ENCODE measurements around the gene UBE2U.
"Not testable (repeated sequence)": the region's sequence is repeated elsewhere in the genome, so short reads cannot be mapped to it uniquely, and the experiment has no call there.

UBE2U gene

DNA sequence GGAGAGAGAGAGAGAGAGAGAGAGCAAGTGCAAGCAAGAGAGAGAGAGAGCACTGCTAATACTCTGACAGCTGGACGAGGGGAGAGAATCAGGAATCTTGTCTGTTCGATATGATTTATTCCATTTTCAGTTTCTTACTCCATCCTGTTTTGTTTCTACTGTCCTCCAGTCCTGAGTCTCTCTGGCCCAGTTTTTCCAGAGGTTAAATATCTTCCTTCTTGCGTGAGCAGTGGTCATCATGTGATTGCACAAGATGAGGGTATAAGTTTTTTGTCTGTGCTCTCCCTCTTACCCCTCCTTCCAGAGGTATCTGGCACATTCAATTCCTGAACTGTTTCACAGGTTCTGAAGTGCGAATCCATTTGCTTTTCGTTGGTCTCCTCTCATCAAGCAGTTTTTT is 16.8 kb downstream of the UBE2U start:
- H3K9ac ChIP-seq (ENCODE audit: low read length in 2 of 2) = no peak overlapping the region
- no peaks in the 10 kb centered on the region for H3K4me1 ChIP-seq (ENCODE audit: control insufficient read depth, insufficient read depth, low read length)
- H3K9me3 ChIP-seq (ENCODE audit: control insufficient read depth in 2 of 2, low read length in 2 of 2) = no peaks in the 10 kb centered on the region
- no peaks in the 10 kb centered on the region for H3K27me3 ChIP-seq (ENCODE audit: control insufficient read depth in 1 of 2, insufficient read depth in 2 of 2, low read length in 2 of 2)
- no peak overlapping the region for H3K4me3 ChIP-seq (ENCODE audit: low read length in 2 of 2)
- no peak overlapping the region for H3K27ac ChIP-seq (ENCODE audit: low read length)
- H3K36me3 ChIP-seq (ENCODE audit: control insufficient read depth in 2 of 2, insufficient read depth in 2 of 2, low read length in 2 of 2) = no peaks in the 10 kb centered on the region

DNA sequence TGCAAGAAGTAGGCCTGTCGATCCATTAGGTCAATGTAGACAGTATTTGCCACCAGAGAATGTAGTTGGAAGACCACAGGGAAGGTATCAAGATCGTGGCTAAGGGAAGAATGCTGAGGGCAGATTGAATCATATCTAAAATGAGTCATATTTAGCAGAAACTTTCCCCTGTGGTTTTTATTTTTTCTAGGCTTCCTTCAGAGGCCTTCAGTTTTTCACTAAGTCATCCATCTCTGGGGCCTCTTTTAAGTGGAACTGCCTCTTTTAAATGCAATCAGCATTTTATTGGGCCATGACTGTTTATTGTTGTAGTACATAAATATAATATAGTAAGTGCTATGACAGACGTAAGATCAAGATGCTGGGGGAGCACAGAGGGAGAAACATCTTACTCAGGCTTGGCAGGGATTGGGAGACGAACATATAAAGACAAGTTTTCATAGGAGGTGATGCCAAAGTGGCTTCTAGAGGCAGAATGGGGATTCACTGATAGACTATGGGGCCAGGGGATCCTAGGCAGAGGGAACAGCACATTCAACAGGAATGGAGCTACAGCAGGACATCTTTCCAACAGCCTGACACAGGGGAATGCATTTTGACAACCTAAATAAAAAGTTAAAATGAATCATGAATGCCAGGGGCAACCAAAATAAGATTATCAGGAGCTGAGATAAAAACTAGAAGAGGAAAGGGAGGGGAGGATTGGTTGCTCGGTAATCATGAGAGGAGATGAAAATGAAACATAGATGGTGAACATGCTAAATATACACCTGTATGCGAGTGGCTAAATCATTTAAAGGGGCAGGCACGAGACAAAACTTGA is 20.1 kb downstream of the UBE2U start:
- Histone ChIP-seq H3K9me3 (ENCODE audit: control insufficient read depth in 2 of 2, low read length in 2 of 2) (no peaks in the 10 kb centered on the region), H3K4me1 (ENCODE audit: control insufficient read depth, insufficient read depth, low read length) (no peaks in the 10 kb centered on the region), H3K27me3 (ENCODE audit: control insufficient read depth in 1 of 2, insufficient read depth in 2 of 2, low read length in 2 of 2) (no peaks in the 10 kb centered on the region), H3K9ac (ENCODE audit: low read length in 2 of 2) (no peak overlapping the region), H3K27ac (ENCODE audit: low read length) (no peak overlapping the region), H3K36me3 (ENCODE audit: control insufficient read depth in 2 of 2, insufficient read depth in 2 of 2, low read length in 2 of 2) (no peaks in the 10 kb centered on the region), H3K4me3 (ENCODE audit: low read length in 2 of 2) (no peak overlapping the region)

DNA sequence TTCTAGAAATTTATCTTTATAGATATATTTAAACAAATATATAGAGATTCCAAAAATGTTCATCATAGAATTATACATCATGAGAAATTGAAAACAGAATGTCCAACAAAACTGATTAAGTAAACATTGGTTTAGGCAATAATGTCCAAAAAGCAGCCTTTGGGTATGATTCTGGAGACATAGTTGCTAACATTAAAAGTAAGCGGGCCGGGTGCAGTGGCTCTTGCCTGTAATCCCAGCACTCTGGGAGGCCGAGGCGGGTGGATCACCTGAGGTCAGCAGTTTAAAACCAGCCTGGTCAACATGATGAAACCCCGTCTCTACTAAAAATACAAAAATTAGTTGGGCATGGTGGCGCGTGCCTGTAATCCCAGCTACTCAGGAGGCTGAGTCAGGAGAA is 20.8 kb downstream of the UBE2U start:
- H3K9ac ChIP-seq (ENCODE audit: low read length in 2 of 2) = not testable (repeated sequence)

DNA sequence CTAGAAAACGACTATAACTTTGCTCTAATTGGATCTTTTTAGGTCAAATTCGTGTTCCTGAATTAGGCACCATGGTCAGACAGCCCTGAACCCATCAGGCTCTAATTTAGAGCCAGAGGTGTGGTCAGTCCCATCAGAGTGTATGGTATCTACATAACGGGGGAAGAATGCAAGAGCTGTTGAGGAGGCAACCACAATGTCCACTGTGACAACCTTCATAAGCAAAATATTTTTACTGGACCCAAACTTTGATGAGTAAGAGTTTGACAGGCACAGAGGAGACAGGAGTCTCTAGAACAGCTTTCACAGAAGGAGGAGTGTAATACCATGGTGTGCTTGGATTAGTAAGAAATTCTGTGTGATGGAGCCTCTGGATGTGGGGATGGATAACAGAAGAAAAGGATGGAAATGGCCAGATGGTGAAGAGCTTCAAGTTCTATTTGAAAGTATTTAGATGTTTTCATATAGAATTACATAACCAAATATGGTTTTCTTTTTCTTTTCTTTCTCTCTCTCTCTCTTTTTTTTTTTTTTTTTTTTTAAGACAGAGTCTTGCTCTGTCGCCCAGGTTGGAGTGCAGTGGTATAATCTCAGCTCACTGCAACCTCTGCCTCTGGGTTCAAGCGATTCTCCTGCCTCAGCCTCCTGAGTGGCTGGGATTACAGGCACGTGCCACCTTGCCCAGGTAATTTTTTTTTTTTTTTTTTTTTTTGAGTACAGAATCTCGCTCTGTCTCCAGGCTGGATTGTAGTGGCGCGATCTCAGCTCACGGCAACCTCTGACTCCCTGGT is 24.9 kb downstream of the UBE2U start:
- H3K27ac ChIP-seq (ENCODE audit: low read length) = no peak overlapping the region
- no peaks in the 10 kb centered on the region for H3K27me3 ChIP-seq (ENCODE audit: control insufficient read depth in 1 of 2, insufficient read depth in 2 of 2, low read length in 2 of 2)
- no peaks in the 10 kb centered on the region for H3K9me3 ChIP-seq (ENCODE audit: control insufficient read depth in 2 of 2, low read length in 2 of 2)
- no peaks in the 10 kb centered on the region for H3K36me3 ChIP-seq (ENCODE audit: control insufficient read depth in 2 of 2, insufficient read depth in 2 of 2, low read length in 2 of 2)
- H3K4me1 ChIP-seq (ENCODE audit: control insufficient read depth, insufficient read depth, low read length) = no peaks in the 10 kb centered on the region
- no peak overlapping the region for H3K4me3 ChIP-seq (ENCODE audit: low read length in 2 of 2)
- no peak overlapping the region for H3K9ac ChIP-seq (ENCODE audit: low read length in 2 of 2)

More for the DNA sequence above, 20.8 kb downstream of the UBE2U start:
- not testable (repeated sequence) for H3K36me3 ChIP-seq (ENCODE audit: control insufficient read depth in 2 of 2, insufficient read depth in 2 of 2, low read length in 2 of 2); H3K27ac ChIP-seq (ENCODE audit: low read length); H3K27me3 ChIP-seq (ENCODE audit: control insufficient read depth in 1 of 2, insufficient read depth in 2 of 2, low read length in 2 of 2); H3K9me3 ChIP-seq (ENCODE audit: control insufficient read depth in 2 of 2, low read length in 2 of 2); H3K4me3 ChIP-seq (ENCODE audit: low read length in 2 of 2); H3K4me1 ChIP-seq (ENCODE audit: control insufficient read depth, insufficient read depth, low read length)

DNA sequence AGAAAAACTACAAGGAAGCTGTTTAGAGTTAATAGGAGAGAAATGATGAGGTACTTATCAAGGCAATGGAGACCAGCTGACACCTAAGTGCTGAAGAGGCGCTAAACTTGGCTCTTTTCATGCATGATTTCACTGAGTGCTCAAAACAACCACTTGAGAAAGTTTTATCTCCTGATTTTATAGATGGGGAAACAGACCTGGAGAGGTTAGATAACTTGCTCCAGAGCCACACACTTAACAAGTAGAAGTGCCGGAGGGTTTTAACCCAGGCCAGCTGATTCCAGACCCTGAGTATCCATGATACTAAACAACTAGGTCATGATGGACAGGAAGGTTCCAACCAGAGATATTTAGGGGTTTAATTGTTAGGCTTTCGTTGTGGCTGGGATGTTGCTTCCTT is 25.9 kb downstream of the UBE2U start:
- H3K4me1 ChIP-seq (ENCODE audit: control insufficient read depth, insufficient read depth, low read length) = no peaks in the 10 kb centered on the region
- no peaks in the 10 kb centered on the region for H3K9me3 ChIP-seq (ENCODE audit: control insufficient read depth in 2 of 2, low read length in 2 of 2)
- H3K36me3 ChIP-seq (ENCODE audit: control insufficient read depth in 2 of 2, insufficient read depth in 2 of 2, low read length in 2 of 2) = no peaks in the 10 kb centered on the region
- H3K9ac ChIP-seq (ENCODE audit: low read length in 2 of 2) = no peak overlapping the region
- no peaks in the 10 kb centered on the region for H3K27me3 ChIP-seq (ENCODE audit: control insufficient read depth in 1 of 2, insufficient read depth in 2 of 2, low read length in 2 of 2)
- no peak overlapping the region for H3K27ac ChIP-seq (ENCODE audit: low read length)
- no peak overlapping the region for H3K4me3 ChIP-seq (ENCODE audit: low read length in 2 of 2)

DNA sequence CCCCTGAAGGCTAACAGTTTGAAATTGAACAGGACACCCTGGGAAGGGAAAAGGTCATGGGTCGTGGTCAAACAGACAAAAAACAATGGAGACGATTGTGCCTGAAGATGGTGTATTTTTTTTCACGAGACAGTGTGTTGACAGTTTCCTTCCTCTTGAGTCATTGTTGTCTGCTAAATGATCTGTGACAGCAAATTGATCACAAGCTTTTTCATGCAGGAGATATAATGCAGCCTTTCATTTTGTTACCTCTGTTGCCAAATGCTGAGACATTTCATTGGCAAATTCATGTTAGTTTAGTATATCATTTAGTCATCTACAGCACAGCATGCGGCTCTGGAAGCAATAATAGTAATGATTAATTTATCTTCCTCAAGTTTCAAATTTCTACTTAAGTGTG is 27.7 kb downstream of the UBE2U start:
- H3K36me3 ChIP-seq (ENCODE audit: control insufficient read depth in 2 of 2, insufficient read depth in 2 of 2, low read length in 2 of 2) = no peaks in the 10 kb centered on the region
- H3K27ac ChIP-seq (ENCODE audit: low read length) = no peak overlapping the region
- H3K4me3 ChIP-seq (ENCODE audit: low read length in 2 of 2) = no peak overlapping the region
- H3K27me3 ChIP-seq (ENCODE audit: control insufficient read depth in 1 of 2, insufficient read depth in 2 of 2, low read length in 2 of 2) = no peaks in the 10 kb centered on the region
- no peak overlapping the region for H3K9ac ChIP-seq (ENCODE audit: low read length in 2 of 2)
- no peaks in the 10 kb centered on the region for H3K9me3 ChIP-seq (ENCODE audit: control insufficient read depth in 2 of 2, low read length in 2 of 2)
- no peaks in the 10 kb centered on the region for H3K4me1 ChIP-seq (ENCODE audit: control insufficient read depth, insufficient read depth, low read length)

DNA sequence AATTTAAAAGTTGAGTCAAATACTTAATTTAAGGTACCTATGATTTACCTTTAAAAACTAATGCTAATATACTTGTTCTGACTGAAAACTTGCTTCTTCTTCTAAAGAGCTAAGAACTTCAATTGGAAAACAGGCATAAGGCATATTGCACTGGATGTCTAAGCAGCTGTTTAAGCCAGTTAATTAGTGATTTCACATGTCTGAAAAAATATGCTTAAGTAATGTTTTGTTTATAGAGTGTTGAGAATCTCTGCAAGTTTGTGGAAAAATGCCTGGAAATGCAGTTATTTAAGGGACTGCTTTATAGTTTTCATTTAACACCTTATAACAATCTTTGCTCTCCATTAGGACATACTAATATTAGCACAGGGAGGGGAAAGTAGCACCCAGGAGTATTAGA is 28.2 kb downstream of the UBE2U start:
- H3K9me3 ChIP-seq (ENCODE audit: control insufficient read depth in 2 of 2, low read length in 2 of 2) = no peaks in the 10 kb centered on the region
- H3K4me1 ChIP-seq (ENCODE audit: control insufficient read depth, insufficient read depth, low read length) = no peaks in the 10 kb centered on the region
- H3K27me3 ChIP-seq (ENCODE audit: control insufficient read depth in 1 of 2, insufficient read depth in 2 of 2, low read length in 2 of 2) = no peaks in the 10 kb centered on the region
- no peaks in the 10 kb centered on the region for H3K36me3 ChIP-seq (ENCODE audit: control insufficient read depth in 2 of 2, insufficient read depth in 2 of 2, low read length in 2 of 2)
- H3K27ac ChIP-seq (ENCODE audit: low read length) = no peak overlapping the region
- H3K4me3 ChIP-seq (ENCODE audit: low read length in 2 of 2) = no peak overlapping the region
- H3K9ac ChIP-seq (ENCODE audit: low read length in 2 of 2) = no peak overlapping the region

DNA sequence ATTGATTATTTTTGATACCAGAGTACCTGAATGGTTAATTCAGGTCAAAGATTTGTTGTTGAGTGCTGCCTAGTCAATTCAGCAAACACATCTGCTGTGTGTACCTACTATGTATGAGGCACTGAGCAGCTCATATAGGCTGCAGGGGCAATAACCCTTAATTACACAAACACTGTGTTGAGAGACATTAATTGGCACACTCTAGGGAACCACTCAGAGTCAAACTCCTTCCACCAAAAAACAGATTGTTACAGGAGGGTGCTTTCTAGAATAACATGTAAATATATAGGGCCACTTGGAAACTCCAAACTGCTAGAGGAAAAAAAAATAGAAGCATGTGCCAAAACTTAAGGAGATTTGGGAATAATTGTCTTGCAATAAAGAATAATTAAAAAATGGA is 31.3 kb downstream of the UBE2U start:
- Histone ChIP-seq H3K9me3 (ENCODE audit: control insufficient read depth in 2 of 2, low read length in 2 of 2) (no peaks in the 10 kb centered on the region), H3K27me3 (ENCODE audit: control insufficient read depth in 1 of 2, insufficient read depth in 2 of 2, low read length in 2 of 2) (no peaks in the 10 kb centered on the region), H3K27ac (ENCODE audit: low read length) (no peak overlapping the region), H3K4me1 (ENCODE audit: control insufficient read depth, insufficient read depth, low read length) (no peaks in the 10 kb centered on the region), H3K9ac (ENCODE audit: low read length in 2 of 2) (no peak overlapping the region), H3K36me3 (ENCODE audit: control insufficient read depth in 2 of 2, insufficient read depth in 2 of 2, low read length in 2 of 2) (no peaks in the 10 kb centered on the region), H3K4me3 (ENCODE audit: low read length in 2 of 2) (no peak overlapping the region)

DNA sequence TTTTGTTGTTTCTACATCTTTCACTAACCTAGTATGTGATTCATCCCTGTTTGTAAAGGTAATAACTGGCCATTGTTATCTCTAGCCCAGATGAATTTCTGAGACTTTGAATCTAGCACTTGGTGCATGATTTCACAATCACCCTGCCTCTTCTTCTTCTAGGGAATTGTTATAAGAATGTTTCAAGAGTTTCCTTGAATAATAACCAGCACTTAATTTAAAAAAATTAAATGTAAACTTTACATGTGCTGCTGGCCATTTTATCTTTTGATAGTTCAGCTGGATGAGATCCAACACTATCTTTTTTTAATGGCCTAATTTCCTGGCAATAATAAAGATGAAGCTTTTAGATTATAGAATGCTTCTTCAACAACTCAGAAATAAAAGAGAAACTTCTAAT is 31.8 kb downstream of the UBE2U start:
- Histone ChIP-seq H3K9ac (ENCODE audit: low read length in 2 of 2) (no peak overlapping the region), H3K36me3 (ENCODE audit: control insufficient read depth in 2 of 2, insufficient read depth in 2 of 2, low read length in 2 of 2) (no peaks in the 10 kb centered on the region), H3K4me1 (ENCODE audit: control insufficient read depth, insufficient read depth, low read length) (no peaks in the 10 kb centered on the region), H3K27me3 (ENCODE audit: control insufficient read depth in 1 of 2, insufficient read depth in 2 of 2, low read length in 2 of 2) (no peaks in the 10 kb centered on the region), H3K4me3 (ENCODE audit: low read length in 2 of 2) (no peak overlapping the region), H3K9me3 (ENCODE audit: control insufficient read depth in 2 of 2, low read length in 2 of 2) (no peaks in the 10 kb centered on the region), H3K27ac (ENCODE audit: low read length) (no peak overlapping the region)

DNA sequence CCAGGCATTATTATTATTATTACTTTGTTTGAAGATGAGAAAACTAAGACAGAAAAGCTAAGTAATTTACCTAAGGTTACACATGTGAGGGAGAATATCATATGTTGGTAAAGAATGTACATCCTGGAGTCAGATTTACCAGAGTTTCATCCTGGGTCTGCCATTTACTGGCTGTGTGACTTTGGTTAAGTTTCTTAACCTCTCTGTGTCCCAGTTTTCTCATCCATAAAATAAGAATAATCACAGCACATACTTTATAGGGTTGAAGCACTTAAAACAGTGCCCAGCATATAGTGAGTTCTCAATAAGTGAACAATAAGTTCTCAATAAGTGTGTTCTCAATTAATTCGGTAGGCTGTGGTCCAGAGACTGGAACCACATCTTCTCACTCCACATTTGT is 32.5 kb downstream of the UBE2U start:
- Histone ChIP-seq H3K4me1 (ENCODE audit: control insufficient read depth, insufficient read depth, low read length) (no peaks in the 10 kb centered on the region), H3K27me3 (ENCODE audit: control insufficient read depth in 1 of 2, insufficient read depth in 2 of 2, low read length in 2 of 2) (no peaks in the 10 kb centered on the region), H3K36me3 (ENCODE audit: control insufficient read depth in 2 of 2, insufficient read depth in 2 of 2, low read length in 2 of 2) (no peaks in the 10 kb centered on the region), H3K27ac (ENCODE audit: low read length) (no peak overlapping the region), H3K4me3 (ENCODE audit: low read length in 2 of 2) (no peak overlapping the region), H3K9me3 (ENCODE audit: control insufficient read depth in 2 of 2, low read length in 2 of 2) (no peaks in the 10 kb centered on the region), H3K9ac (ENCODE audit: low read length in 2 of 2) (no peak overlapping the region)

DNA sequence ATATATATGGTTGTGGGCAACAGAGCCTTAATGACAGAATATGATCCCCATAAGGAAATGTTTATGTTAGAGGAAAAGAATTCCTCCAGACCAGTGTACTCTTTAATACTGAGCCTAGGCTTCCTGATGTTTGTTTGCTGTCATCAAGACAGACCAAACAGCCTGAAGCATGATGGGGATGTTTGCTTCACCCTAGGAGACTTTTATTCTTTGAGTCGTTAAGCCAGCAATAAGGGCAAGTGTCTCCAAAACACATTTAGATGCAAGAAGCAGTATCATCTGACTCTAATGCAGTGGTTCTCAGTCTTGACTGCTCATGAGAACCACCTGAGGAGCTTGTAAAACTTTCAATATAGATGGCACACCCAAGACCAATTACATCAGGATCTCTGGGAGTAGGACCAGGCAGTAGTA is 33.1 kb downstream of the UBE2U start:
- Histone ChIP-seq H3K4me1 (ENCODE audit: control insufficient read depth, insufficient read depth, low read length) (no peaks in the 10 kb centered on the region), H3K9me3 (ENCODE audit: control insufficient read depth in 2 of 2, low read length in 2 of 2) (no peaks in the 10 kb centered on the region), H3K4me3 (ENCODE audit: low read length in 2 of 2) (no peak overlapping the region), H3K9ac (ENCODE audit: low read length in 2 of 2) (no peak overlapping the region), H3K27me3 (ENCODE audit: control insufficient read depth in 1 of 2, insufficient read depth in 2 of 2, low read length in 2 of 2) (no peaks in the 10 kb centered on the region), H3K27ac (ENCODE audit: low read length) (no peak overlapping the region), H3K36me3 (ENCODE audit: control insufficient read depth in 2 of 2, insufficient read depth in 2 of 2, low read length in 2 of 2) (no peaks in the 10 kb centered on the region)
